CD4-positive, alpha-beta T cell treated with Interferon alpha-2 for 1 hour (primary cell): ENCODE measurements around the gene TTF2.

Experiments used
- DNase-seq, 2 donors: peaks; one replicate each; pipeline ENCODE4 v3.0.0-alpha.2; 2020 to 2022

TTF2 gene

GRCh38 chr1:117047271-117047670, 12.9 kb upstream of the TTF2 start:
- DNase-seq, result no peak

- DNase-seq, result no peak
Observed at GRCh38 chr1:117049857-117050256, 10.3 kb upstream of the TTF2 start.

DNA sequence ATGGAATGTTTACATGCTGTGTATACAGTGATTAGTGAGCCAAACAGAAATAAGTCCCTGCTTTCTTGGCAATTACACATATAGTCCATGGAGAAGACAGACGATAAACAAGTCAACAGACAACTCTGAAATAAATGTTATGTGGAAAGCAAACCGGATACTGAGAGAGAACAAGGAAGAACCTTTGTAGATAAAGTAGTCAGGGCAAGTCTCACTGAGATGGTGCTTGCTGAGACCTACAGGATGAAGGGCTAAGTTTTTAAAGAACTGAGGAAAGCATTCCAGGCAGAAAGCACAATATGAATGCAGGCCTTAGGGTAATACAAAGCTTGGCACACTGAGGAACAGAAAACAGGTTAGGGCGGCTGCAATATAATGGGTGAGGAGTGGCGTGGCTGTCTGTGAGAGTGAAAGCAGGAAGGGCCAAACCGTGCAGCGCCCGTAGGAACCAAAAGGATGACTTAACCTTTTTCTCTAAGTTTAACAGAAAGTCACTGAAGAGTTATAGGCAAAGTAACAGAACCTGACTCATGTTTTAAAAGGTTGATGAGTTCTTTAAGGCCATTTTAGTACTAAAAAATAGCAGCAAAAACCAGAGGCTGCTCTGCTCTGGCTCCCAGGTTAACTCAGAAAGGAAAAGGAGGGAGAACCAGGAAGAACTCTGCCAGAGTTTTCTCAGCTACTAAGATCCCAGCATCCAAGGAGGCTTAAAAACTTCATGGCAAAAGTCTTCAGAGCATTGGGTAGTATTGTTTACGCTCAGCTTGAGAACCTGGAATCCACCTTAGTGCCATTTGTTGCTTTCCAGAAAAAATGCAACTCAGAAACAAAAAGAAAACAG, 8.7 kb upstream of the TTF2 start:
- DNase-seq, result peak in 1 of 2 donors; percentile 18

- DNase-seq, result no peak
Observed at GRCh38 chr1:117054068-117054467, 6.1 kb upstream of the TTF2 start.

DNA sequence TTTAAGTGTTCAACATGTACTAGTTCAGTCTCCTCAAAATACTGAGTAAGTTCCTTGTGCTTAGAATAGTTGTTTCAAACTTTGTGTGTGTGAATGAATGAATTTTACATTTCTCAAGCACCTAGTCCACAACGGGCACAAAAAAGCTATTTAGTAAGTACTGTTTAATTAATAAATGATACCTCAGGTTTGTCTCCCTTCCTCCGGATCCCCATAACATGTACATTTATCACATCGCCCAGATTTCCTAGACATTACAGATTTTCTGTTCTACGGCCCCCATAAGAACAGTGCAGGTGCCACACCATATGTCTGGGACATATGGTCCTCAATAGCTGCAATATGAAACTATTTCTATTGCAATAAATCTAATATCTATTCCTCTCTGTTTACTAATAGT, 1.3 kb upstream of the TTF2 start:
- DNase-seq, result no peak

DNA sequence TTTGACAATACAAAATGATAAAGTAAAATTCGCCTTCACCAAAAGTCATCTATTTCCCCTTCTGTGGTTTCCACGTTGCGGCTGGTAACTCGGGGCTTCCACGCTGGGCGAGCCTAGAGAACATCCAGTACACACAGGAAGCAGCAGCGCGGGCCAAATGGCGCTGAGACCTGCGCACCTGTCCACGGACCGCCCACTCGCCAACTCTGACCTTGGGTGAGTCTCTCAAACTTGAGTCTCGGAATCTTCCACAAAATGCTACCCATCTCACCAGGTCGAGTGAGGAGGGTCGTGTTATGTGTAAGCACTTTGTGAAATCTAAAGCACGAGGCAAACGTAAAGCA, 820 bp upstream of the TTF2 start:
- peak; percentile 67 to 79 for DNase-seq

DNA sequence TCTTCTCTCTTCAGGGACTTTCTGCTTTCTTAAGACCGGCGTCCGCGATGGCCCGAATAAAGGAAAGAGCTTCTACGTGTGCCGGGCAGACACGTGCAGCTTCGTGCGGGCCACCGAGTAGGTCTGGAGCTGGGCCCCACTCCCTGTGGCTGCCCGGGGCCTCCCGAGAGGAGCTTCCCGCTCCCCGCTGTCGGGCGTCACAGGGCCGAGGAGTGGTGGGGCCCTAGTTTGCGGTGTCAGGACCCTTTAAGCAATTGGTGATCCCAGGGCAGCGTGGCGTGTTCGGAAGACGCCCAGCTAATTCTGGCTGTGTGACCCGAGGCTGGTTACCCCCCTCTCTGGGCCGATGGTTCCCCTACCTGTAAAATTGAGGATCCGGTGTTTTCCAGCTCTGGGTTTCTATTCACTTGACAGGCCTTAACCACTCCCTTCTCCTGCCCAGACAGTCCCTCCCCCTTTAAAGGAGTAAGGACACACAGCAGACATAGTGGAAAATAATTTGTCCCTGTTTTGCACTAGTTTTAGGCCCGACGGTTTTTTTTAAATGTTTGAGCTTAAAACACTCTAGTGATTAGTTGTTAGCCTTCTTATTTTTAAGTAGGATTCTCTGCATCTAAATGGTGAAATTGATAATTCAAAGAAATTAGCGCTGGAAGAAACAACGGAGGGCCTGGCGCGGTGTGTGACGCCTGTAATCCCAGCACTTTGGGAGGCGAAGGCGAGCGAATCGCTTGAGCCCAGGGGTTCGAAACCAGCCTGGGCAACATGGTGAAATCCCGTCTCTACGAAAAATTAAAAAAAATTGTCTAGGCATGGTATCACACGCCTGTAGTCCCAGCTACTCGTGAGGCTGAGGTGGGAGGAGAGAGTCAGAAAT, 553 bp downstream of the TTF2 start:
- peak; percentile 24 to 72 for DNase-seq

- peak in 1 of 2 donors; percentile 45 for DNase-seq
Observed at GRCh38 chr1:117061986-117062415, 1.9 kb downstream of the TTF2 start.

DNA sequence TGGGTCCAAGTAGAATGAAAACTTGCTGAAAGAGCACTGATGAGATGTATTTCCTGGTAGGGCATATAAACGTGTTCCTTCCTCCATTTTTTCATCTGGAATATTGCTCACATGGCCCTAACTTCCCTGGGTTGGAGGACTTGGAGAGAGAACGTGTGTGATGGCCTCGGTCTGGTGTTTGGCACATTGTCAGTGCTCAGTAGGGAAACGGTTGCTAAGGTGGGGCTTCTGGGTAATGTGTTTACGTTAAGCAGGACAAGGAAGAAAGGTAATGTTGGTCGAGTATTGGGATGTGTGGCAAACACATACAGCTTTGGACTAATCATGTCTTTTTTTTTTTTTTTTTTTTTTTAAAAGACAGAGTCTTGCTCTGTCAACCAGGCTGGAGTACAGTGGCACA, 6.2 kb downstream of the TTF2 start:
- no peak for DNase-seq

DNA sequence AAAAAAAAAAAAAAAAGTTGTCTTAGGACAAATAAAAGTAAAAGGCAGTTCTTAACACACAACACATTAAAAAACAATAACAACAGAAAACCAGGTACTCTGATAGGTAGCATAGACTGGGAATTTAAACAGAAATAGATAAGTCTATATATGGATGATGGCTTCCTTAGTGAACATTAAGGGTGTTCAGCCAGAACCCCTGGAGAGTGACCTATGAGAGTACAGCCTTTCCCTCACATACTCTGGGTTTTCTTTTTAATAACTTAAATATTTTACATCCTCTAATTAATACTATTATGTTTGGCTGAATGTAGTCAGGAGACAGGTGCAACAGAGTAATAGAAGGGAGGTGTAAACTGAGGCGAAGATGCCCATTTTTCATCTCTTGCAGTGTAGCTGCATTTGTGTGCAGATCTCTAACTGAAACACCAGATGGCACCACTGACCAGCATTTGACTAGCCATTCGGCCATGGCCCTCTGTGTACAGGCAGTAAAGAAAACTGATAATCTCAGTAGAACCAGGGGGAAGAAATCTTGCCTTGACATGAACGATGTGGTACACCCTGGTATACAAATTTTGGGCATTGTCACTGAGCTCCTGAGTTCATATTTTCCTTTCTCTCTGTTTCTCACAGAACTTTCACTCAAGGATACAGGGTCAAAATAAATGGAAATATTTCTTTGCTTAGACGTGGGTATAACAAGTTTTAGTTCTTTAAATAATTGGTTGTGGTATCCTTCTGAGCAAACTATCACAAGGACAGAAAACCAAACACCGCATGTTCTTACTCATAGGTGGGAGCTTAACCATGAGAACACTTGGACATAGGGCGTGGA, 7.6 kb downstream of the TTF2 start:
- DNase-seq, result peak; percentile 47 to 58

DNA sequence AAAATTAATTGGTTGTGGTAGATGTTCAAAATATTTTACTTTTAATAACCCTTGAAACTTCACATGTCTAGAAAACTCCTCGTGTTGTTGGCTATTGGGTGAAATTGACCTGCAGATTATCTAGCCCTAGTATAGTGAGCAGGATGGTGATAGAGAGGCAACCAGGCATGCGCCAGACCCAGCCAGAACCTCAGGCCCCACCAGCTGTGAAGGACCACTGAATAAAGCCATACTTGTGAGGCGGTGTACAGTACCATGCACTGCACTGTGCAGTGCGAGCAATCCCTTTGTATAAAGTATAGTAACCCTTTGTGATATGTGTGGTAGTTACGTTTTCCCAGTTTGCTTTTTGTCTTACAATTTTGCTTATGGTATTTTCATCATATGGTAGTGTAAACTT, 8.5 kb downstream of the TTF2 start:
- no peak for DNase-seq

GRCh38 chr1:117069220-117069844, 9.2 kb downstream of the TTF2 start:
- DNase-seq, result no peak

DNA sequence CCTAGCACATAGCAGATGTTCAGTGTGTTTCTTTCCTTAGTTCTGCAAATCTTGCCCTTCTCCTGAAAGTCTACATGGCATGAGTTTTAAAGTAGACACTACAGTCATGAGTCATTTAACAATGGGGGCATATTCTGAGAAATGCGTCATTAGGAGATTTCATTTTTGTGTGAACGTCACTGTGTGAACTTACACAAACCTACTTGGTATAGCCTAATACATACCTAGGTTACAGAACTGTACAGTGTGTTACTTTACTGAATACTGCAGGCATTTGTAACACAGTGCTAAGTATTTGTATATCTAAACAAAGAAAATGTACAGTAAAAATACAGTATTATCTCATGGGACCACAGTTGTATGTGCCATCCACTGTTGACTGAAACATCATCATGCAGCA, 10.0 kb downstream of the TTF2 start:
- DNase-seq, result no peak

- no peak for DNase-seq
Observed at GRCh38 chr1:117076648-117077047, 16.5 kb downstream of the TTF2 start.

DNA sequence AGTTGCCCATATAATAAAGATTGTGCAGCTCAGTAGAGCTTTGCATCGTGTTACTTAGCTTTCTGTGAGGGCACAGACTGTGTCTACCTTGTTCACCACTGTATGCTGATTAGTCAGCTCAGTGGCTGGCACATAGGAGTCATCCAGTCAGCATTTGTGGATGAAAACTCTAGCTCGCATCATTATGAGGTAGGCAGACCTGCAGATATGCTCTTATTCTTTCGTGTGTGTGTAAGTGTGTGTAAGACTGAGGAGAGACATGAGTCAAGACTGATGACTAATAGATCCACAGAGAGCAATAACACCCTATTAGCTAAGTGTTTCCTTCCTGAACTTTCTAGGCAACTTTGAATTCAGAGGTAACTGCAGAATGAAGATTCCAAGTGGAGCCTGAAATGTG, 17.1 kb downstream of the TTF2 start:
- DNase-seq, result no peak

- DNase-seq, result no peak
Observed at GRCh38 chr1:117079737-117080136, 19.6 kb downstream of the TTF2 start.

DNA sequence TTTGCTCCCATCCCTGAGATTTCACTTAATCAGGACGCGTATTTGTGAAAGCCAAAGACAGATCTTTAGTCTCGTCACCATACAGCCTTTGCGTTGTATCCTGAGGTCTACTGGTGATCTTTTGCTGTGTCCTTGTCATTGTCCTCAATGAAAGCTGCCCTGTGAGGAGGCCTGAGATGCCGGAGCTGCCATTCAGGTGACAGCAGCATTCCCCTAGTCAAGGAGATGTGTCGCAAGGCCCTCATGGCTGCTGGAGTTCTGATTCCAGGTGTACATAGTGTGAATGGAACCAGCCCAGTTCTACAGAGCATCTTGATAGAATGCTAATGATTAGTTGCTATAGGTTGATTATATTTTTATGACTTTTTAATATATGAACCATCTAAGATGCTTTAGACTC, 24.1 kb downstream of the TTF2 start:
- no peak for DNase-seq

DNA sequence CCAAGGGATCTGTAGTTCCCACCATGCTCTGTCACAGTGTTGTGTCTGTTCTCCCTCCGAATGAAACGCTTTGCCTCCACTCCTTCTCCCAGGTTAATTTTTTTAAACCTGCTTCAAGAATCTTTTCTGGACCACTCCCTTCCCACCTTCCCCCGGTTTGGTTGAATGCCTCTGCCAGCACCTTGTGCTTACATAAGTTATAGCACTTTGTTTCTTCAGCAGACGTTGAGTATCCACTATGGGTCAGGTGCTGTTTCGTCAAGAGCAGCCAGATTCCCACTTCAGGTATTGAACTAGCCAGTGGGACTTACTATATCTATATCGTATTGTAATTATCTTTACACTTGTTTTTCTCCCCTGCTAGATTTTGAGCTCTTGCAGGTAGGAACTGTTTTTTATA, 27.6 kb downstream of the TTF2 start:
- no peak for DNase-seq

- no peak for DNase-seq
Observed at GRCh38 chr1:117089996-117090395, 29.9 kb downstream of the TTF2 start.

- DNase-seq, result no peak
Observed at GRCh38 chr1:117092594-117092993, 32.5 kb downstream of the TTF2 start.

- DNase-seq, result no peak
Observed at GRCh38 chr1:117093091-117093534, 33.0 kb downstream of the TTF2 start.

- peak in 1 of 2 donors; percentile 38 for DNase-seq
Observed at GRCh38 chr1:117093870-117094621, 33.9 kb downstream of the TTF2 start.
